ENCODE measurements around the gene DNTTIP2. TPM values are rescaled to one million over a fixed set of nuclear protein-coding genes. Genes with fewer than 3 reads are reported as not detected.

Gene DNTTIP2
- total RNA-seq, 1 experiment from 2014 or later, result 39.9 TPM

GRCh38 chr1:93828367-93828755, 50.6 kb downstream of the DNTTIP2 start:
- Histone ChIP-seq H3K27me3 (replicated peaks; ENCODE audit: control insufficient read depth, insufficient read depth, low read length) (no peaks in the 10 kb centered on the region), H3K4me1 (peaks cover 16% of the 10 kb centered on the region), H3K4me3 (ENCODE audit: low read depth, low read length) (no peak overlapping the region), H3K36me3 (ENCODE audit: control insufficient read depth, insufficient read depth, low read length) (no peaks in the 10 kb centered on the region), H3K9me3 (no peaks in the 10 kb centered on the region)
- ChIA-PET POLR2A (interaction anchor here (1.2 kb wide), 1 partner anchor 17 kb away, joined by 3 read pairs; no protein-coding TSS in a partner anchor), CTCF (interaction anchor here (1.0 to 1.6 kb wide), 4 partner anchors 15 to 199 kb away, joined by 4 to 6 read pairs (median 4); no protein-coding TSS in a partner anchor)
- DNase-seq, result peak; percentile 54 to 62
- peaks cover 18% of the 10 kb centered on the region for H3K9me3 Mint-ChIP-seq (ENCODE audit: unreplicated experiment)
- no peak for TF ChIP-seq CTCF (IDR thresholded peaks at IDR 0.05; ENCODE audit: insufficient read depth in 1 of 2, low read depth in 1 of 2, low read length in 1 of 2, severe bottlenecking in 1 of 2, unreplicated experiment in 1 of 2)
- BruUV-seq (replicated peaks), result no TSS peak
- H3K4me1 Mint-ChIP-seq (ENCODE audit: low read depth, unreplicated experiment), result peaks cover 18% of the 10 kb centered on the region
- H3K27ac Mint-ChIP-seq (ENCODE audit: unreplicated experiment), result peak overlapping the region; percentile 53
- intact Hi-C loops (cut with micrococcal nuclease; ENCODE audit: unreplicated experiment), result loop anchor here (2.0 kb wide), 1 partner anchor 16 kb away; no protein-coding TSS in a partner anchor
- peaks cover 6% of the 10 kb centered on the region for H3K36me3 Mint-ChIP-seq (ENCODE audit: insufficient read depth, unreplicated experiment)
- H3K4me3 Mint-ChIP-seq (ENCODE audit: unreplicated experiment), result peak overlapping the region; percentile 52
- H3K27me3 Mint-ChIP-seq (ENCODE audit: insufficient read depth, unreplicated experiment), result no peaks in the 10 kb centered on the region

GRCh38 chr1:93827633-93828366, 51.2 kb downstream of the DNTTIP2 start:
- intact Hi-C loops (cut with micrococcal nuclease; ENCODE audit: unreplicated experiment), result loop anchor here (2.0 kb wide), 1 partner anchor 17 kb away; no protein-coding TSS in a partner anchor
- H3K27ac Mint-ChIP-seq (ENCODE audit: unreplicated experiment), result peak overlapping the region; percentile 35
- POLR2A ChIA-PET, result interaction anchor here (1.2 kb wide), 1 partner anchor 18 kb away, joined by 3 read pairs; no protein-coding TSS in a partner anchor

More at GRCh38 chr1:93827633-93828366, 51.2 kb downstream of the DNTTIP2 start:
- Histone ChIP-seq H3K4me3 (ENCODE audit: low read depth, low read length) (no peak overlapping the region), H3K36me3 (ENCODE audit: control insufficient read depth, insufficient read depth, low read length) (no peaks in the 10 kb centered on the region), H3K27me3 (replicated peaks; ENCODE audit: control insufficient read depth, insufficient read depth, low read length) (no peaks in the 10 kb centered on the region), H3K9me3 (no peaks in the 10 kb centered on the region), H3K4me1 (peaks cover 16% of the 10 kb centered on the region)
- no peak for TF ChIP-seq CTCF (IDR thresholded peaks at IDR 0.05; ENCODE audit: insufficient read depth in 1 of 2, low read depth in 1 of 2, low read length in 1 of 2, severe bottlenecking in 1 of 2, unreplicated experiment in 1 of 2)
- Mint-ChIP-seq H3K36me3 (ENCODE audit: insufficient read depth, unreplicated experiment) (peaks cover 6% of the 10 kb centered on the region), H3K9me3 (ENCODE audit: unreplicated experiment) (peaks cover 18% of the 10 kb centered on the region), H3K27me3 (ENCODE audit: insufficient read depth, unreplicated experiment) (no peaks in the 10 kb centered on the region), H3K4me1 (ENCODE audit: low read depth, unreplicated experiment) (peaks cover 18% of the 10 kb centered on the region), H3K4me3 (ENCODE audit: unreplicated experiment) (peak overlapping the region; percentile 52)
- CTCF ChIA-PET, result interaction anchor here (1.0 to 1.6 kb wide), 4 partner anchors 14 to 198 kb away, joined by 4 to 6 read pairs (median 4); no protein-coding TSS in a partner anchor
- TSS peak; percentile 80 for BruUV-seq (replicated peaks)
- DNase-seq, result peak; percentile 30 to 41

Data from Caco-2 (cell line).